ENCODE data around the gene KAT6B.
"Not testable (repeated sequence)": the region's sequence is repeated elsewhere in the genome, so short reads cannot be mapped to it uniquely, and the experiment has no call there.

Gene KAT6B

DNA sequence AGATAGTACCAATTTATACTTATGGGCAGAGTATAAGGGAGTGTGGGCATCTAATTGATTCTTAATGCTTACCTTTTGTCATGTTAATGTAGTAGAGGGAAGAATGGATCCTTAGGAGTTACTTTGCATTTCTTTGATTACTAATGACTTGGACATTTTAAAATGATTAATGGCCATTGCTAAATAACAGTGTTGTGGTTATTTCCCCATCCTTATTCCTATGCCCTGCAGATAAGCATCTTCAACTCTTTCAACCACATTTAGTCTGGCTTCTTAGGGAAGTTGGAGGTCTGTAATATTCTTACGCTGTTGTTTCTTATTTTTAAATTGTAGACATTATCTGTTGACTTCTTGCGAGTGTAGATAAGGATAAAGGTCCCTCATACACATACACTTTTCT lies 37.2 kb downstream of the KAT6B start:
- DNase-seq: no peak

DNA sequence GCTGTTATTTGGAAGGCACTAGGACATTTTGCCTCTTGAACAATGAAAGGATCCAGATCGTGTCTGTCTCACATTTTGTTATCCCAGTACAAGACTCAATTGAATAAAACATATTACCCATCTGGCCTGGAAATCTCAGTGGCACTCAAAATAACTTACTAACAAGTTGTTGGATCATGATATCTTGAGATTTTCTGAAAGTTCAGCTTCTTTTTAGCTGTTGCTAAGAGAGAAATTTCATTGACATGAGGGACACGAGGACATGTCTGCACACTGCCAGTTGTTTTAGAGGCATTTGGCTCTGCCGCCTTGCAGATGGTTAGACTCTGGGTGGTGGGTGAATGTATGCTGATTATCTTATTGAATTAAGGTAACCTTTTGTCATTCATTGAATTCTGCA lies 41.0 kb downstream of the KAT6B start:
- DNase-seq: no peak

DNA sequence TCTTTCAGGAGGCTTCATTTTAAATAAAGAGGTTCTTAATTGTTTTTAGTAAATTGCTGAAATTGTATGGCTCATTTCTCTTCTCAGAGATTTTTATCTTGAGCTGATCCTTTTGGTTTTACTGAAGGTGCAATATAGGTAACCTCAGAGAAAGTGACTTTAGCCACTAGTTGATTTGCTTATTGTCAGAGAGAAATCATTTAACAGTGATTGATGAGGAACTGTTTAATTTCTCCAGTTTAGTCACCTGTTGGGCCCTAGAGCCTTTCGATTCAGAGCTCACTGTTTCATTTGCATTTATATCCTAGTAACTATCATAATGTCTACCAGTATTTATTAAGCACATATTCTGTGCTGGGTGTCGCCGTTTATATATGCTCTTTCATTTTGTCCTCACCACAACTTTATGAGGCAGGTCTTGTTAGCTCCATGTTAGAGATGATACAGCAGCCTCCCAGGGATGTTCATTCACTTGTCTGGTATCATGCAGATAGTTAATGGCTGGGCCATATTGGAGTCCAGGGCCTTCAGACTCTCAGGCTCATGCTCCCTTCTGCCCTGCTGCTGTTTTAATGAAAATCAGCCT lies 42.1 kb downstream of the KAT6B start:
- DNase-seq: no peak

DNA sequence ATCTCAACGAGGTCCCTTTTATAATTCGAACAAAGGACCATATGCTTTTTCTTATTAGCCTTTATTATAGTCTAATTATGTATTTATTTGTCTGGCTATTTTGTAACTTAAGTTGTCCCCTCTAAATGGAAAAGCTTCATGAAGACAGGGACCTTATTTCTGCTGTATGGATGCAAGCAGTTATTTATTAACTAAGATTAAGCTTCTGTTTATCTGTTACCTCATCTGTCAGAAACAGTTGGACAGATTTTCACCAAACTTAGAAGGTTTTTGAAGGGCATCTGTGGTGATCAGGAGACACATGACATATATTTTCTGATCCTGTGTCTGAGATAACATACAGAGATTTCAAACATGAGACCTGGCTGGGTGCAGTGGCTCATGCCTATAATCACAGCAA lies 43.2 kb downstream of the KAT6B start:
- no peak for DNase-seq

DNA sequence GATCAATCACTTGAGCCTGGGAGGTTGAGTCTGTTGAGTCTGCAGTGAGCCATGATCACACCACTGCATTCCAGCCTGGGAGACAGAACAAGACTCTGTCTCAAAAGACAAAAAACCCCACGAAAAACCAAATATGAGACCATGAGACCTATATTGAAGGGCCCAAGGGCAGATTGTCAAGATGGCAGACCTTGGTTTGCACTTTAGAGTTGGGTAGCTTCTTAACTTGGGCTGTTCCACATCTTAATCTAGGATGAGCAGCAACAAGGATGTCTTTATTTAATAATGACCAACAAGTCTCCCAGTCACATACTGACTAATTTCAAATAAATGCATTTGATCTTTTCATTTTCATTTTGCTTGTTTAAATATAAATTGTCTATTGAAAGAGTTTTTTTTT lies 43.8 kb downstream of the KAT6B start:
- DNase-seq: no peak

DNA sequence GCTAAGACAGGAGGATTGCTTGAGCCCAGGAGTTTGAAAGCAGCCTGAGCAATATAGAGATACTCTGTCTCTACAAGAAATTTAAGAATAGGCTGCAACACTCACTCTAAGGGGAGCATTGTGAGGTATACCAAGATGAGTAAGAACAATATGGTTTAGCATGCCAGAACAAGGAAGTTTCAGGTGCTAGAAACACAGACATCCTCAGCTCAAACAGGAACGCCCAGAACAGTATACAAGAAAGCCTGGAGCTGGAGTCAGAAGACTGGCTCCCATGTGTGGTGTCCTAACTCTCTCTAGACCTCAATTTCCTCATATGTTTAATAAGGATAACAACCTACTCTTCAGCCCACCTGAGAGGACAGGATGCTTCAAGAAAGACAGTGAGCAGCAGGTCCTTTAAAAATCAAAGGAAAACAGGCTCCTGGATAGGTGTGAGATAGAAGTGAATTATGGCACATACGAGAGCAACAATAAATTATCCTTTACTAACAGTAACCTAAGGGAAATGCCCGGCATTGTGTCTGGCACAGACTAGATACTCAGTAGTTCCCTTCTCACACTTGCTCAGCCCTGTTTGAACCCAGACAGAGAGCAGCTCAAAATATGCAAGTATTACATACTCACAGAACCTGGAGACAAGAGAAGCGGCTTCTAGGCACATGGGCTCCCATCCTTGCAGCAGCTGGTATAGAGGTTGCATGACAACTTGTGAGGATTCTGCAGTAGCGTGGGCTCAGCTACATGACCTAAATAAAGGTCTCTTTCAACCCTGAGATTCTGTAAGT lies 45.4 kb downstream of the KAT6B start:
- no peak for DNase-seq

DNA sequence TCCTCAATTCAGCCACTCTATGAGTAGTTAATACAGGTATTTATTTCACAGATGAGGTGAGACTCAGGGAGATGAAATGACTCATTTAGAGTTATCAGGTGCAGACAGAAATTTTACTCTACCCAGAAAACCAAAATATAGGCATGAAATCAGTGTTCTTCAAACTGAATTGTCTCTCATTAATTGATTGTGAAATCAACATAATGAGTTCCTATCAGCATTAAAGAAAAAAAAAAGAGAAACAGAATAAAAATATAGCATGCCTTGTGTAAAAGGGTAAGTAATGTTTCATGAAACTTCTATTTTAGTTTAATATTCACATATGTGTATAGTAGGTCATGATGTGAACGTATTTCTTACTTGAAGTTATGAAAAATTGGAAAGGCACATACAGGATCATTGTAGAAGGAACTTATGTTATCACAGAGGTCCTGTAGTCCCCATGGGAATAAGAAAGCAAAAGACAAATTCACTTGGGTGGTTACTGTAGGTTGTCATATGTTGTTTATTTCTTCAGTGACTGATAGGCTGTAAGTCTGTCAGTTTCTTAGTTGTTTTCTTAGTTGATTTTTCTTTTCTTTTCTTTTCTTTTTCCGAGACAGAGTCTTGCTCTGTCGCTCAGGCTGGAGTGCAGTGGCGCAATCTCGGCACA lies 47.5 kb downstream of the KAT6B start:
- DNase-seq: no peak

DNA sequence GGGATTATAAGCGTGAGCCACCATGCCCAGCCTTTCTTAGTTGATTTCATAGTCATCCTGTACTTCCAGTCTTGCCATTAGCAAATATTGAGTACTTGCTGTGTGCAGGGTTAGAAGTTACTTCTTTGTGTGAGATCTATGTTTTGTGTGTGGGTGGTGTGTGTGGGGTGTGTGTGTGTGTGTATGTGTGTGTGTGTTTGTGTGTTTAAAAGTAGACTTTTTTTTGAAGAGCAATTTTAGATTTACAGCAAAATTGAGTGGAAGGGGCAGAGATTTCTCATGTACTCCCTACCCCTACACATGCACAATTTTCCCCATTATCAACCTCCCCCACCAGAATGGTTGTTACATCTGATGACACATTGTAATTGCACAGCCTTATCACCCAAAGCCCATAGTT lies 48.2 kb downstream of the KAT6B start:
- no peak for DNase-seq

DNA sequence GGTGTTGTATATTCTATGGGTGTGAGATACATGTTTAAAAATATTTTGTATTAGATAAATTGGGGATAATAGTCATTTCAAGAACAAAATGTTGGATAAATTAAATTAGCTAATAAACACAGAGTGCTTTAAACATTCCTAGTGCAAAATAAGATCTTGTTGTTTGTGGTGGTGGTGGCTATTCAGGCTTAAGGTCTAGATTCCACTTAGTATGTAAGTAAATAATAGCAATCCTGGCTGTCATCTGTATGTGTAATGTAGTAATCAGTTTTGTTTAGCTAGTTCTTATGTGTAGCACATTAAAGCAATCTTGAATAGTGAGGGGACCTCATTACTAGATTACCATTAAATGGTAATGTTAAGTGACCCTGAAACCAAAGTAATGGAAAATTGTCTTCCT lies 48.7 kb downstream of the KAT6B start:
- DNase-seq: no peak

DNA sequence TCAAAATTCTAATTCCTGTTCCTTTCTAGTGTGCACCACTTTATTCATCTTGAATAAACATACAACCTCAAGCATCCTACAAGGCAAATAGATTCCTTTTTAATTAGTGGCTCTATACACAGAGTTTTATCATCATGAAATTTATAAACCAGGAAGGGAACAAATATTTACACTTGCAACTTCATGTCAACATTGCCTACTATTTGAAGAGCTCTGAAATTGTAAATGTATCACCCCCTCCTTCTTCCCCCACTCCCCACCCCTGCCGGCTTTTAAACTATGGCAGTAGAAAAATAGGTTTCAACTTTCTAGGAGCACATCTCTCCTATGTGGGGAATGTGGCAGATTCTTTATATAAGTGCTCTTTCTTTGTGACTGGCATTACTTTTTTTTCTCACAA lies 49.6 kb downstream of the KAT6B start:
- no peak for DNase-seq

DNA sequence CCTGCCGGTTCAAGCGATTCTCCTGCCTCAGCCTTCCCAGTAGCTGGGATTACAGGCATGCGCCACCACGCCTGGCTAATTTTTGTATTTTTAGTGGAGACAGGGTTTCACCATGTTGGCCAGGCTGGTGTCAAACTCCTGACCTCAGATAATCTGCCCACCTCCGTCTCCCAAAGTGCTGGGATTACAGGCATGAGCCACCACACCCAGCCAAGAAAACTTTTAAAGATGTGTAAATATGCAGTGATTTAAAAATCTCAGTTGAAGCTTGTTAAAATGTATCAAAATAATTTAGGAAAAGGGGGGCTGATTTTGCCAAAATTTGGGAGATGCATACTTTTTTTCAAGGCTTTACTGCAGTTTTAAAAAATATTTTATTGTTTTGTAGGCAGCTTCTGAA lies 50.7 kb downstream of the KAT6B start:
- DNase-seq: not testable (repeated sequence)

DNA sequence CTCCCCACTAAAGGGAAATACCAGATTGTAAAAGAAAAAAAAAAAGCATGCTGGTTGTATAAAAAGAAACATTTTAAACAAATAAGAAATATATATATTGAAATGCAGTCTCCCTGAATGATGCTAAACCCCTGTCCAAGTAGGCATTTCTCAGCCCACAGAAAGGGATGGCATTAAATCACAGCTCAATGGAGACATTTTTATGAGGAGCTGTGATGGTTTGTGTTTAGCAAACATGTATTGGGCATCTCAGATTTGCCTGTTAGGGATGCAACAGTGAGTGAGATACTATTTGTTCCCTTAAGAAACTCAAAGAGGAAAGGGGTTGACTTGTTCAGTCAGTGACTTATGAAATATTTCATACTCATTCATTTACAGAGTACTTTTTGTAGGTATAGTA lies 51.5 kb downstream of the KAT6B start:
- DNase-seq: no peak

DNA sequence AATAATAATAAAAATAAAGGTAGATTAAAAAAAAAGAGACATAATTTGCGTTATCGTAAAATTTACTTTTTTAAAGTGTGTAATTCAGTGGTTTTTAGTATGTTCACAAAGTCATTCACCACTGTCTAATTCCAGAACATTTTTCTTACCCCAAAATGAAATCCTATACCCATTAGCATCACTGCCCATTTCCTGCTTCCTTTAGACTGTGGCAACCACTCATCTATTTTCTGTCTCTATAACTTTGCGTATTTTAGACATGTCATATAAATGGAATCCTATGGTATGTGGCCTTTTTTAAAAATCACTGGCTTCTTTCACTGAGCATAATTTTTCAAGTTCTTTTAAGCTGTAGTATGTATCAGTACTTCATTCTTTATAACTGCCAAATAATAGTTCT lies 53.6 kb downstream of the KAT6B start:
- DNase-seq: no peak

DNA sequence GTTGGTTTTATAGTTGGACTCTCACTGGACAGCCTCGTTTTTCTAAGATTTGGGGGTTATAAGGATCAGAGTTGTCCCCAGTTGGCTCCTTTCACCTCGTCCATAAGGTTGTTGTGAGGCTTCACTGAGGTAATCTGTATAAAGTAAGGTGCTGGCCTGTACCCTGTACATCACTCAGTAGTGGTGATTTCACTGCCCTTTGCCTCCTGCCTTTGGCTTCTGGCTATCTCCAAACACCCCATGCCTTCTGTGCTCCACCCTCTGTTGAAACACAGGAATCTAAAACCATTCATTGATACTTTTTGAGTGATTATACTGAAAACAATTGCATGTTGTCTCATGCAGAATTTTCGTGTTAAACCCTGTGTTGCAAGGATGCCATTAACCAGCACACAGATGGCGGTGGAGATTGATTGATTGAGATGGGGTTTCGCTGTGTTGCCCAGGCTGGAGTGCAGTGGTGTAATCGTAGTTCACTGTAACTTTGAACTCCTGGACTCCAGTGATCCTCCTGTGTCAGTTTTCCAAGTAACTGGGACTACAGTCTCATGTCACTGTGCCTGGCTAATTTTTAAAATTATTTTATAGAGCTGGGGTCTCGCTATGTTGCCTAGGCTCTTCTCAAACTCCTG lies 55.0 kb downstream of the KAT6B start:
- no peak for DNase-seq

DNA sequence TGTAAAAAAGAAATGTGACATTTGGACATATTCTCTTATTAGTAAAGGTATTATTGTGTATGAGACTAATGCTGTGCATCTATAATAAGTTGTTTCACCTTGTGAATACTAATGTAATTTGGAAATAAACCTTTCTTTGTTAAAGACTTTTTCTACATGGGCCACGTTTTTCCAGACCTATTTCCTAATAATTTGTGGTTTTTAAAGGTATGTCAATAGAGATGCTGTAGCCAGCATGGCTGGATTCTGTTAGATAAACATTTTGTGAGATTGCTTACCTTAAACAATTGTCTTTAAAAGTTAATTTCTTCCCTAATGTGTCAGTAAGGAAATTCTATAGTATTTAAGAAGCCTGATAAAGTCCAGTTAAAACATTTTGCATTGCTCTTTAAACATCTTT lies 56.0 kb downstream of the KAT6B start:
- DNase-seq: no peak

DNA sequence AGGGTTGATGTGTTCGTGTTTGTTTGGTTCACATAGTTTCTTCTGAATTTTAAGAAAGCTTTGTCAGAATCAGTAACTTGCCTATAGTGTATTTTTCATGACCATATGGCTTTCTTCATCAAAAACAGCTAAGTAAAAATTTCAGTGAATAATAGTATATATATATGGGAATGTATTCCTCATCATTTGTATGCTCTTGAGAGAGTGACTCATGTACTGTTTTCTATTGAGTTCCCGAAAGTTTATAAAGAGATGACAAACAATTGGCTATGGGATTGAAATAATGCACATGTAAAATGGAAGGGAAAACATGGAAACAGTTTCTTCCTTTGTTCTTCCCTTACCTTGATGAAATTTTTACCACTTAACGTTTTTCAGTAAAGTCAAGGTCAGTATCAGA lies 56.4 kb downstream of the KAT6B start:
- no peak for DNase-seq

DNA sequence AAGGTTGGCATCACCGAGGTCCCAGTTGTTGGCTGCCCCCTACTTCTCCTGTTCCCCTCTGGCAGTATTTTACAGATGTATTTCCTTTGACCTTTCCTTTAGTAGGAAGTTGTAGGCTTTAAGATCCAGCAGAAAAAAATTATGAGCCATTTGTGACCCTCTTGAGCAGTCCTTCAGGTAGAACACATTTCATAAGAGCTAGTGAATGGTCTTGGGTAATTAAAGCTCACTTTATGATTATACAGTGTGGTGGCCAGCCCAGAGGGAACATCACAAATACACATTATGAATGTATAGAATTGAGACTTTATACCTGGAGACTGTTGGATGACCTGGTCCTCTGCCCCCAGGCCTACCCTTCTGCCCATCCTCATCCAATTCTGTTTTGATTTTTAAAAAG lies 57.0 kb downstream of the KAT6B start:
- no peak for DNase-seq

DNA sequence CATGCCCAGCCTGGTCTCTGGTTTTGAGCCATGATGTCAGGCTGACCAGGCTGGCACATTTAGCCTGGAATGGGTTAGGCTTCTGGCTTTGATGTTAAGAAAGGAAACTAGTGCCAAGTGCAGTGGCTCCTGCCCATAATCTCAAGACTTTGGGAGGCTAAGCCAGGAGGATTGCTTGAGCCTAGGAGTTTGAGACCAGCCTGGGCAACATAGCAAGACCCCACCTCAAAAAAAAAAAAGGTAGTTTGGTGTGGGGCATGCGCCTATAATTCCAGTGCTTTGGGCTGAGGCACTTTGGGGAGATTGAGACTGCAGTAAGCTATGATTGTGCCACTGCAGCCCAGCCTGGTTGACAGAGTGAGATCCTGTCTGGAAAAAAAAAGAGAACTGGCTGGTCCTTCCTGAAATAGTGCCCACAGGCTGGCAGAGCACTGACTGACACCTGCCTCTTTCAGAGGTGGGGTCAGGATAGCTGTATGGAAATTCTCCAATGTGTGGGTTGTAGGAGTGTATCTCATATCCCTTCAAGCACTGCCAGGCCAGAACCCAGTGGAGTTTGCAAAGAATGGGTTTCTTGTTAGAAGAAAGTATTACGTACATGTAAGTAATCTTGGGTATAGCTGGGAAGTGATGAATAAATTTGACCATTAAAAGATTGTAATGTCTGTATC lies 61.3 kb downstream of the KAT6B start:
- no peak for DNase-seq

DNA sequence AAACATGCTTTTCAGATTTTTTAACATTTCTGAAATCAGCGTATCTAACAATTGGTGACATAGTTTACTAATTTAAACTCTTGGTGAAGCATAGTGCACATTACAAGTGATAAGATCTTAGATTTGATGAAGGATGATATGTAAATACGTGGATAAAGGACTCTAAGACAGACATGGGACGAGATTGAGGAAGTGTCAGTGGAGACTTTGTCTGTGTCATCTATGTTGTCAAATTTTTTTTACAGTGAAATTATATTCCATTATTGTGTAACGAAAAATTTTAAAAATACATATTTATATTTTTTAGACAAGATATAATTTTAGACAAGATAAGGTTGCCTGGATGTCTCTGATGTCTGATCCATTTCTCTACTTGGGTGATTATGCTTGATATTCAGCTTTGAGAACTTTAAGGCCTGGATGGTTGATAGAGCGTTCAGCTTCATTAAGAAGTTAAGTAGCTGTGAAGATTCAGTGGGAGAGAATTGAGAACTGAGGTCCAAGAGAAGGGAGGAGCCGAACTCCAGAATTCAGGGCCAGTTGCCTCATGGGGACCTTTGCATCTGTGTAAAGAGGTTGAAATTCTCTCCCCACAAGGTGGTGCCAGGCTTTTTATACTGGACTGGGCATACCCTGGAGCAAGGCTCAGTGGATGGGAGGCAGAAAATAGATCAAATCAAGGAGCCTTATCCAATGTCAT lies 62.7 kb downstream of the KAT6B start:
- no peak for DNase-seq

DNA sequence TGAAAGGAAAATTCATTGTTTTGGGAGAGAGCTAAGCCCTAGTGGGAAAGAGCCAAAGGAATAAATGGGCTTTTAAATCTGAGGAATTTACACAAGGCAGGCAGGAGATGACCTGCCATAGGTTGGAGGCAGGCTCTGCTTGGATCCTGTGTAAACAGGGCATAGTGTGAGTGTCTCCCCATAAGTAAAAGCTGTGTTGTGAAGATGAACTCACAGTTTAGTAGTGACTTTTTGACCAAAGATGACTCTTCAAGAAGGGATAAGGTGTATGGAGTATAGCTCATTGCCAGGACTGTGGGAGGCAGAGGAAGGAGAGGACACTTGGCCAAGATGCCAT lies 63.2 kb downstream of the KAT6B start:
- DNase-seq: no peak

DNA sequence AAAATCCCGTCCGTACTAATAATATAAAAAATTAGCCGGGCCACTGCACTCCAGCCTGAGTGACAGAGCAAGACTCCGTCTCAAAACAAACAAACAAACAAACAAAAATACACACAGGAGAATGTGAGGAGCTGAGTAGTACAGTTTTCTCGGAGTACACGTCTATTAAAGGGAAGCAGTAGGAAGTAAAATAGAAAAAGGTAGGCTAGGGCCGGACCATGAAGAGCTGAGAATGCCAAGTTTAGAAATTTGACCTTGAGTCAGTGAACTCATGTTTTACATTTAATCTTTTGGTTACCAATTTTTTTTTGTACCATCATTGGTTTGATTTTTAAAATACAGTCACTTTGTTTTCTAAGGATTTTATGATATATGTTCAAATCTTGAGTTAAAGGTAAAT lies 64.1 kb downstream of the KAT6B start:
- DNase-seq: no peak

DNA sequence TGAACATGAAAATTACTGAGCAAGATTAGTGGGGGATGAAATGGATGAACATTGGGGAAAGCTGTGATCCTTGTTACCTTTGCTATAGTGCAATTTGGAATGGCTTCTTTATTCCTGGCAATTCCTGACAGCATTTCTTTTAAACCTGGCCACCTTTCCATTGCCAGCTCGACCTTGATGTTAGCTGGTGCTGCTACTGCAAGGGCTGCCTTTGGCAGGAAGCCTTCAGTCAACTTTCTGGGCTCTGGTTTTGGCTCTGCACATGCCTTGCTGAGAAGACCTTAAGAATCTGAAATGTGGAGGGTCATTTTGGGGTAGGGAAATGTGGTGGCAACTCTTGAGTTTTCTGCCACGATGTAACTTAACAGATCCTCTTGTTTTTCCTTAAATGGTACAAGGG lies 64.7 kb downstream of the KAT6B start:
- no peak for DNase-seq

DNA sequence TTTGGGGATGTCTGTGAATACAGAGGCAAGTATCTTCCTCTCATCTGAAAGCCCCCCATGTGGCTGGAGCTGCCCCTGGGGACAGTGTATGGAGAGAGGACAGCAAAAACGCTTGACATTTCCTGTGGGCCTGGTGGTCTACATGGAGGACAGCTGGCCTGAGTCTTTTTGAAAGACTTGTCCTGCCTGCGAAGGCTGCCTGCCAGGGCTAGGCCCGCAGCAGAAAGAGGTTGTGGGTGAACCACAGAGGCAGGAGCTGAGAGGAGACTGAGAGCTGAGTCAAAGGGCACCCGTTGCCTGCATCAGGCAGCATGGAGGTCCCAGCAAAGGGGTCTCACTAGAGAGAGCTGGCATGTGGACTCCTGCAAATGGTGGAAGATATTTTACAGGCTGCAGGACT lies 66.4 kb downstream of the KAT6B start:
- no peak for DNase-seq
